ENCODE results near the gene INAFM2. TPM values are rescaled to one million over a fixed set of nuclear protein-coding genes. Genes with fewer than 3 reads are reported as not detected.

Gene INAFM2
- total and polyA plus RNA-seq, 2 donors (not counting 3 experiments of a cell fraction or from before 2014, with no cell fraction given), result 10.4 to 24.1 TPM

DNA sequence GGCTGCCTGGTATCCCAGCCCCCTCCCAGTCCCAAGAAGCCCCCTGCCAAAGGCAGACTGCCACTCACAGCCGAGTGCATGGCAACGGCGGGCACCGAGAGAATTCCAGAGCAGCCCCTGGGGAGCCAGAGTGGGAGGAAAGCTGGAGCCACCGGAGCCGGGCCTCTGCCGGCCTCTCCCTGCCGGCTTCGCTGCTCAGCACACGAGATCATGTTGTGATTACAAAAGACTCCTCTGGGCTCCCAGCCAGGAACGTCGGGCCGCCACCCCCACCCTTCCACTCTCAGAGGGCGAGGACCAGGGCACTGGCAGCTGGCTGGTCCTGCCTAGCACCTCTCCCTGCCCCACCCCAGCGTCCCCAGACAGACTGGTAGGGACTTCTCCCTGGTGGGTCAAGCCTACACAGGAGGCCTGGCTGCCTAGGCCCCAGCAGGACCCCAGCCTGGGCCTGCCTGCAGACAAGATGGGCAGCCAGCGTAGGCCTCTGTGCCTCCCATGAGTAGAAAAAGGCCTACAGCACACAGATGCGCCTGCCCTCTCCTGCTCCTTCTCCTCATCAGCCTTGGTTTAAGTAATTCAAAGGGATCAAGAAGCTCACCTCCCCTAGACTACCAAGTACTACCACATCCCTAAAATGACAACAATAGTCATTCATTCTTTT is 17.4 kb downstream of the INAFM2 start, which contains the start of gene CCDC9B:
Gene CCDC9B (minus strand): TSS at position 200 of the 661 bp plus-strand sequence. CDS start 120 bp downstream, at position 80.
- peak; percentile 94 for FAIRE-seq
- H3K9me1 ChIP-seq (replicated peaks; ENCODE audit: control insufficient read depth, extremely low read depth, insufficient read depth, low read length), result no peaks in the 10 kb centered on the region
- dilution Hi-C loops (cut with MboI; ENCODE audit: extremely low pct_ligation_motif_present, low sequenced_read_pairs), result no loop called here

DNA sequence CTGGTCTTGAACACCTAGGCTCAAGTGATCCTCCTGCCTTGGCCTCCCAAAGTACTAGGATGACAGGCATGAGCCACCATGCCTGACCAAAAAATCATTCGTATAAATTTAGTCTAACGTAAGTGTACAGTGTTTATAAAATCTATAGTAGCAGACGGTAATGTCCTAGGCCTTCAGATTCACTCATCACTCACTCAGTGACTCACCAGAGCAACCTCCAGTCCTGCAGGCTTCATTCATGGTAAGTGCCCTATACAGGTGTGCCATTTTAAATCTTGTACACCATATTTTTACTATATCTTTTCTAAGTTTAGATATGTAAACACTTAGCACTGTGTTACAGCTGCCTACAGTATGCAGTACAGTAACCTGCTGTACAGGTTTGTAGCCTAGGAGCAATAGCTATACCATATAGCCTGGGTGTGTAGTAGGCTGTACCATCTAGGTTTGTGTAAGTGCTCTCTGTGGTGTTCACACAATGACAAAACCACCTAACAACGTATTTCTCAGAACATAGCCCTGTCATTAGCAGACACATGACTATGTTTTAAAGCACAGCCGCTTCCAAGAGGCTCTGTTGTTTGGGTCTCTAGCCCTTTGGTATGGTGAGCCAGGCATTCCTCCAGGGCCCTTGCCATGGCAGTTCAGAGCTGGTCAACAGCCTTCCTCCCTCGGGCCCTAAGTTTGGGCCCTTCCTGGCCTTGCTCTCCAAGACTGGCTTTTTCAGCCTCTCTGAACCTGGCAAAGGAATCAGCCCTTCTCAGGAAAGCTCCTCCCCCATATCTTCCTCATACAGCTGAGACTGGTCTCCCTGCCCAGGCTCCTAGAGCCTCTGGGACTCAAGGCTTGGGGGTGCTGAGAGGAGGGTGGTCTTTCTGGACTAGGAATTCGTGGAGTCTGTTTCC is 19.2 kb downstream of the INAFM2 start:
- intact Hi-C loops (cut with micrococcal nuclease), result loop anchor here (1.0 kb wide), 3 partner anchors 21 to 80 kb away; no protein-coding TSS in a partner anchor
- no peaks in the 10 kb centered on the region for H3K27me3 ChIP-seq (ENCODE audit: control insufficient read depth in 2 of 2, insufficient read depth in 2 of 2, low read length in 2 of 2)

More for the DNA sequence above, 17.4 kb downstream of the INAFM2 start, which contains the start of gene CCDC9B:
- peak within 1 kb of the TSS; percentile 12 to 57 (median 20) for H3K4me3 ChIP-seq (replicated peaks in 1 of 3; ENCODE audit: insufficient read depth in 1 of 3, low read depth in 1 of 3, low read length in 3 of 3)
- H3K4me1 ChIP-seq (ENCODE audit: control insufficient read depth, extremely low read depth, insufficient read depth, low read length), result peaks cover 62% of the 10 kb centered on the region
- TF ChIP-seq GATA2 (IDR thresholded peaks at IDR 0.05; ENCODE audit: insufficient read depth, insufficient read length, low read depth, low read length) (no peak), POLR2A (IDR thresholded peaks at IDR 0.05; ENCODE audit: low read depth, low read length) (peak; percentile 91), POLR2AphosphoS5 (IDR thresholded peaks at IDR 0.05; ENCODE audit: insufficient read depth, low read depth, low read length) (peak; percentile 84)
- ChIA-PET CTCF (interaction anchor here (0.7 to 9.1 kb wide), 12 partner anchors 9 to 157 kb away, joined by 3 to 287 read pairs (median 31); partner anchors contain the start of genes DISP2 and INAFM2), POLR2A (interaction anchor here (0.8 to 2.1 kb wide), 3 partner anchors 13 to 26 kb away, joined by 3 to 12 read pairs (median 6); no protein-coding TSS in a partner anchor)
- peaks cover 11% of the 10 kb centered on the region for H3K79me2 ChIP-seq (ENCODE audit: control insufficient read depth, insufficient read depth, low read length)
- no peaks in the 10 kb centered on the region for H3K27me3 ChIP-seq (ENCODE audit: control insufficient read depth in 2 of 2, insufficient read depth in 2 of 2, low read length in 2 of 2)
- H3K9me3 ChIP-seq (replicated peaks; ENCODE audit: control insufficient read depth, insufficient read depth, low read length), result no peaks in the 10 kb centered on the region
- no peaks in the 10 kb centered on the region for H4K20me1 ChIP-seq (replicated peaks; ENCODE audit: control insufficient read depth, extremely low read depth, insufficient read depth, low read length)
- peak within 1 kb of the TSS; percentile 94 for H3K27ac ChIP-seq (ENCODE audit: insufficient read depth, low read depth, low read length)
- DNase-seq (ENCODE audit: low read depth, low spot score), result peak; percentile 85
- intact Hi-C loops (cut with micrococcal nuclease), result no loop called here
- peak within 1 kb of the TSS; percentile 65 for H2AFZ ChIP-seq (ENCODE audit: low read depth, low read length)
- H3K36me3 ChIP-seq (ENCODE audit: control insufficient read depth in 2 of 2, extremely low read depth in 1 of 2, insufficient read depth in 2 of 2, low read length in 2 of 2), result peaks cover 0 to 5% of the 10 kb centered on the region in 2 experiments
- H3K9ac ChIP-seq (replicated peaks; ENCODE audit: extremely low read depth, insufficient read depth, low read length), result peak within 1 kb of the TSS; percentile 86
- H3K4me2 ChIP-seq (ENCODE audit: insufficient read depth, low read length), result peak within 1 kb of the TSS; percentile 44
- no TSS peak for BruUV-seq (replicated peaks)

More for the DNA sequence above, 19.2 kb downstream of the INAFM2 start:
- Histone ChIP-seq H2AFZ (ENCODE audit: low read depth, low read length) (peak overlapping the region; percentile 6), H3K4me3 (replicated peaks in 1 of 3; ENCODE audit: insufficient read depth in 1 of 3, low read depth in 1 of 3, low read length in 3 of 3) (no peak overlapping the region), H4K20me1 (replicated peaks; ENCODE audit: control insufficient read depth, extremely low read depth, insufficient read depth, low read length) (no peaks in the 10 kb centered on the region), H3K79me2 (ENCODE audit: control insufficient read depth, insufficient read depth, low read length) (peaks cover 11% of the 10 kb centered on the region), H3K9me3 (replicated peaks; ENCODE audit: control insufficient read depth, insufficient read depth, low read length) (no peaks in the 10 kb centered on the region), H3K4me1 (ENCODE audit: control insufficient read depth, extremely low read depth, insufficient read depth, low read length) (peaks cover 62% of the 10 kb centered on the region), H3K36me3 (ENCODE audit: control insufficient read depth in 2 of 2, extremely low read depth in 1 of 2, insufficient read depth in 2 of 2, low read length in 2 of 2) (no peaks in the 10 kb centered on the region), H3K4me2 (ENCODE audit: insufficient read depth, low read length) (peak overlapping the region; percentile 50), H3K27ac (ENCODE audit: insufficient read depth, low read depth, low read length) (peak overlapping the region; percentile 96), H3K9me1 (replicated peaks; ENCODE audit: control insufficient read depth, extremely low read depth, insufficient read depth, low read length) (no peaks in the 10 kb centered on the region), H3K9ac (replicated peaks; ENCODE audit: extremely low read depth, insufficient read depth, low read length) (peak overlapping the region; percentile 58)
- CTCF ChIA-PET, result interaction anchor here (0.6 to 9.1 kb wide), 14 partner anchors 9 to 125 kb away, joined by 3 to 287 read pairs (median 18); partner anchors contain the start of genes DISP2 and INAFM2
- POLR2A ChIA-PET, result interaction anchor here (1.2 kb wide), 1 partner anchor 14 kb away, joined by 3 read pairs; no protein-coding TSS in a partner anchor
- FAIRE-seq (peak; percentile 53), DNase-seq (ENCODE audit: low read depth, low spot score) (peak; percentile 15)
- no peak for TF ChIP-seq GATA2 (IDR thresholded peaks at IDR 0.05; ENCODE audit: insufficient read depth, insufficient read length, low read depth, low read length)
- no peak for TF ChIP-seq FOS (IDR thresholded peaks at IDR 0.05; ENCODE audit: borderline replicate concordance, insufficient read depth, low read length)
- TF ChIP-seq EZH2 (IDR thresholded peaks at IDR 0.05; ENCODE audit: borderline replicate concordance, low read depth, low read length, severe bottlenecking), result no peak
- TF ChIP-seq JUN (IDR thresholded peaks at IDR 0.05; ENCODE audit: borderline replicate concordance, insufficient read depth, insufficient read length, low read depth), result no peak
- no peak for TF ChIP-seq POLR2AphosphoS5 (IDR thresholded peaks at IDR 0.05; ENCODE audit: insufficient read depth, low read depth, low read length)
- no peak for TF ChIP-seq POLR2A (IDR thresholded peaks at IDR 0.05; ENCODE audit: low read depth, low read length)
- TF ChIP-seq, protein P1, sequence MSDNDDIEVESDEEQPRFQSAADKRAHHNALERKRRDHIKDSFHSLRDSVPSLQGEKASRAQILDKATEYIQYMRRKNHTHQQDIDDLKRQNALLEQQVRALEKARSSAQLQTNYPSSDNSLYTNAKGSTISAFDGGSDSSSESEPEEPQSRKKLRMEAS (IDR thresholded peaks at IDR 0.05; ENCODE audit: insufficient read depth, insufficient read length), result no peak
- TF ChIP-seq MYC (IDR thresholded peaks at IDR 0.05; ENCODE audit: low read depth, low read length), result no peak
- TF ChIP-seq, protein P2, sequence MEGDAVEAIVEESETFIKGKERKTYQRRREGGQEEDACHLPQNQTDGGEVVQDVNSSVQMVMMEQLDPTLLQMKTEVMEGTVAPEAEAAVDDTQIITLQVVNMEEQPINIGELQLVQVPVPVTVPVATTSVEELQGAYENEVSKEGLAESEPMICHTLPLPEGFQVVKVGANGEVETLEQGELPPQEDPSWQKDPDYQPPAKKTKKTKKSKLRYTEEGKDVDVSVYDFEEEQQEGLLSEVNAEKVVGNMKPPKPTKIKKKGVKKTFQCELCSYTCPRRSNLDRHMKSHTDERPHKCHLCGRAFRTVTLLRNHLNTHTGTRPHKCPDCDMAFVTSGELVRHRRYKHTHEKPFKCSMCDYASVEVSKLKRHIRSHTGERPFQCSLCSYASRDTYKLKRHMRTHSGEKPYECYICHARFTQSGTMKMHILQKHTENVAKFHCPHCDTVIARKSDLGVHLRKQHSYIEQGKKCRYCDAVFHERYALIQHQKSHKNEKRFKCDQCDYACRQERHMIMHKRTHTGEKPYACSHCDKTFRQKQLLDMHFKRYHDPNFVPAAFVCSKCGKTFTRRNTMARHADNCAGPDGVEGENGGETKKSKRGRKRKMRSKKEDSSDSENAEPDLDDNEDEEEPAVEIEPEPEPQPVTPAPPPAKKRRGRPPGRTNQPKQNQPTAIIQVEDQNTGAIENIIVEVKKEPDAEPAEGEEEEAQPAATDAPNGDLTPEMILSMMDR (IDR thresholded peaks at IDR 0.05; ENCODE audit: extremely low read depth in 1 of 2, insufficient read depth in 1 of 2, low read depth in 1 of 2, low read length in 2 of 2), result no peak
- dilution Hi-C loops (cut with MboI; ENCODE audit: extremely low pct_ligation_motif_present, low sequenced_read_pairs), result no loop called here
- BruUV-seq (replicated peaks), result no TSS peak
